ENCODE data around the gene STBD1. TPM values are rescaled to one million over a fixed set of nuclear protein-coding genes. Genes with fewer than 3 reads are reported as not detected.
A peak's percentile ranks its signal among the peaks of the same experiment; 100 is the strongest.

STBD1 gene
- total RNA-seq, 1 donor from 2014 or later, result 7.8 TPM

DNA sequence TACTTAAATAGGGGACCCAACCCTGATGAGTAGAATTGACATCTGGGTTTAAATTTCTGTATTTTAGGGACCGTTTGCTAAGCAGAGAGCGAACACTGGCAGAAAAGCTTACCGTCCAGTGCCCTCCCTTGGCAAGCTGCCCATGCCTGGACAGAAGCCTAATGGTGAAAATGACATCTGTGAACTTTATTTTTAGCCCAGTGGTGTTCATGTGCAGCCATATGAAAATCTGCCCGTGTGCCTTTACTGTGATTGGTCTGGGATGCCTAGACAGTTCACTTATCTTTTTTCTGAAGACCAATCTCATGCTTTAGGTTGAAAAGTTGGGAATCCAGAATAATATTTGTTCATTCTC, 1.1 kb downstream of the STBD1 start:
- TF ChIP-seq, protein P1, sequence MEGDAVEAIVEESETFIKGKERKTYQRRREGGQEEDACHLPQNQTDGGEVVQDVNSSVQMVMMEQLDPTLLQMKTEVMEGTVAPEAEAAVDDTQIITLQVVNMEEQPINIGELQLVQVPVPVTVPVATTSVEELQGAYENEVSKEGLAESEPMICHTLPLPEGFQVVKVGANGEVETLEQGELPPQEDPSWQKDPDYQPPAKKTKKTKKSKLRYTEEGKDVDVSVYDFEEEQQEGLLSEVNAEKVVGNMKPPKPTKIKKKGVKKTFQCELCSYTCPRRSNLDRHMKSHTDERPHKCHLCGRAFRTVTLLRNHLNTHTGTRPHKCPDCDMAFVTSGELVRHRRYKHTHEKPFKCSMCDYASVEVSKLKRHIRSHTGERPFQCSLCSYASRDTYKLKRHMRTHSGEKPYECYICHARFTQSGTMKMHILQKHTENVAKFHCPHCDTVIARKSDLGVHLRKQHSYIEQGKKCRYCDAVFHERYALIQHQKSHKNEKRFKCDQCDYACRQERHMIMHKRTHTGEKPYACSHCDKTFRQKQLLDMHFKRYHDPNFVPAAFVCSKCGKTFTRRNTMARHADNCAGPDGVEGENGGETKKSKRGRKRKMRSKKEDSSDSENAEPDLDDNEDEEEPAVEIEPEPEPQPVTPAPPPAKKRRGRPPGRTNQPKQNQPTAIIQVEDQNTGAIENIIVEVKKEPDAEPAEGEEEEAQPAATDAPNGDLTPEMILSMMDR (conservative IDR thresholded peaks at IDR 0.05; ENCODE audit: low read depth, low read length), result no peak
- H3K4me3 ChIP-seq (ENCODE audit: low read depth, low read length), result peak overlapping the region; percentile 89
- no peak for DNase-seq (ENCODE audit: low read depth)

DNA sequence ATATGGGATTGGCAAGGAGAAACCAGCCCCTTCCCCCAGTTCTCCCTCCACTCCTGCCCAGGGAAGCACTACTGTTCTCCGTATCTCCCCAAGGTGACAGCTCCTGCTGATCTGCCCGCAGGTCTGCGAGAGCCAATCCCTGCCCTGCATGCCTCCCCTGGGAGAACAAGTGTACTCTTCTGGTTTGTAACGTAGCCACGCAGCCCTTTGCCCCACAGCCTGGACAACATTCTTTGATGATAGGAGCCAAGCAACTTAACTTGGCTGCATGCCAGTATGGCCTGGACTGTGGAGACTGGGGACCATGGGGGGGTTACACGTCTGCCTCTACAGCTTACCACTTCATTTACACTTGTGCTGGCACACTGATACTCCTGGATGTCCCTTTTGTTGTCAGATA, 2.0 kb downstream of the STBD1 start:
- TF ChIP-seq, protein P1 (conservative IDR thresholded peaks at IDR 0.05; ENCODE audit: low read depth, low read length), result no peak
- DNase-seq (ENCODE audit: low read depth), result no peak
- H3K4me3 ChIP-seq (ENCODE audit: low read depth, low read length), result no peak overlapping the region

DNA sequence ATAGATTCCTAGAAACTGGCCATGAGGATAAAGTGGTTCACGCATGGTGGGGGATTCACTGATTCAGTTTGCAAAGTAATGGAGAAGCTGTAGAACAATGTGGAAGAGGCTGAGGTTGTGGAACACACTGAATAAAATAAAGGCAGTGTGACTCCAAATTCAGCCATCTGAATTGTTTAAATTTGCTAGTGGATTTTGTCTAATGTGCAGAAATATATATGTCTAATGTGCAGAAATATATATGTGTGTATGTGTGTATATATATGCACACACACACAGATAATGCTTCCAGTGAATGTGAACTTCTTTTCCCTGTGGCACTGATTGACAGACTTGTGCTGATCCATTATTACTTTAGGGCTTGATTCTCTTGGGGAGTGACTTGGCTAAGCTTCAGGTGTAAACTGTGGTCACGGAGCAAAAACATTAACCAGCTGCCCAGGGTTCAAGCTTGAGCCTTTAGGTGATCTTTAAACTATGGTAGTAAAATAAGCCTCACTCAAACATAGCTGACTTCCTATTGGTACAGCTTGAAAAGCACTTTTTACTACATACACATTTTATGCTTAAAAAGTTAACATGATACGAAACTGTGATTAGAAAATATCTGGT, 3.5 kb downstream of the STBD1 start:
- no peak for DNase-seq (ENCODE audit: low read depth)
- TF ChIP-seq, protein P1 (conservative IDR thresholded peaks at IDR 0.05; ENCODE audit: low read depth, low read length), result no peak
- H3K4me3 ChIP-seq (ENCODE audit: low read depth, low read length), result no peak overlapping the region

DNA sequence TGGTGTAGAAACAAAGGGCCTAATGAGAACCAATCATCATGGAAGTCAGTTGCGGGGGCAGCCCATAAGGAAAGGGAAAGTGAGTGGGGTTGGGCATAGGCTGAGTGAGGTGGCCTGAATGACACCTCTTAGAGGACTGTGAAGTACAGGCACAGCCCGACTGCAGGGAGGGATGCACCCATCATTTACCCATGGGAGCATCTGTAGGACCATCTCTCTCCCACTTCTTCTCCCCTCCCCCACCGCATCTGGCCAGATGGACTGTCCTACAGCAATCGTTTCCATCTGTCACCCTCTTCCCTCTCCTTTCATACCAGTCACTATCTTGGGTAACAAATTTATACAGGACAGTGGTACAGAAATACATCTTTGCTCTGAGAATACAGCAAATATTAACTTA, 4.2 kb downstream of the STBD1 start:
- H3K4me3 ChIP-seq (ENCODE audit: low read depth, low read length), result no peak overlapping the region
- no peak for DNase-seq (ENCODE audit: low read depth)
- TF ChIP-seq, protein P1 (conservative IDR thresholded peaks at IDR 0.05; ENCODE audit: low read depth, low read length), result no peak

DNA sequence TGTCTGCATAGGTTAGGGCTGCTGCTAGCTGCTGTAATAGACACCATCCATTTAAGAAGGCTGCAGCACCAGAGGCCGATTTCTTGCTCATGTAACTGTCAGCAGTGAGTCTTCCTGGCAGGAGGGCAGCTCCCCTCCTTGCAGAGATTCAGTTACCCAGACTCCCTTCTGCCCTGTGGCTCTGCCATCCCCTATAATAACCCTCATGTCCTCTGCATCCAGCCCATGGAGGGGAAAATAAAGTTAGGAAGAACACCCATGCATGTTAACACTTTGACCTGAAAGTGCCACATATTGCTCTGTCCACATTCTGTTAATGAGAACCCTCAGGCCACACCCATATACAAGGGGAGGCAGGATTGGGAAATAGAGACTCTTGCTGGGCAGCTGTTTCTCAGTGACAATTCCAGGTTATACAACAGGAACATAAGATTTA, 5.4 kb downstream of the STBD1 start:
- no peak for DNase-seq (ENCODE audit: low read depth)
- TF ChIP-seq, protein P1 (conservative IDR thresholded peaks at IDR 0.05; ENCODE audit: low read depth, low read length), result no peak
- no peak overlapping the region for H3K4me3 ChIP-seq (ENCODE audit: low read depth, low read length)

DNA sequence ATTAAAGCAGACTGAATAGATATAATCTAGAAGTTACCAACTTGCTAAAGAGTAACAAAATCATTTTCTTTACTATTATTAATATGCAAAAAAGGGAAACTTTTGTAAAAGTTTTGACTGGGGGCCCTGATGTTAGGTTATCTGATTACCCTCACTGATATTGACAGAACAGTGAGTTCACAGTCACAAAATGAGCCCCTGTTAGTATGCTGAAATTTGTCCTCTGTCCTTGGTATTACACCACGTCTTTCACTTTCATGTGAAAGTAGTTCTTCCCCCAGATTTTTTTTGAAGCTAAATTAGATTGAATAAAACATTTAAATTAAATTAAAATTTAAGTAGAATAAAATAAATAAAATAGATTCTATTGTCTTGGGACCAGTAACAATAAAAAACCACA, 5.9 kb downstream of the STBD1 start:
- TF ChIP-seq, protein P1 (conservative IDR thresholded peaks at IDR 0.05; ENCODE audit: low read depth, low read length), result no peak
- DNase-seq (ENCODE audit: low read depth), result no peak
- H3K4me3 ChIP-seq (ENCODE audit: low read depth, low read length), result no peak overlapping the region

DNA sequence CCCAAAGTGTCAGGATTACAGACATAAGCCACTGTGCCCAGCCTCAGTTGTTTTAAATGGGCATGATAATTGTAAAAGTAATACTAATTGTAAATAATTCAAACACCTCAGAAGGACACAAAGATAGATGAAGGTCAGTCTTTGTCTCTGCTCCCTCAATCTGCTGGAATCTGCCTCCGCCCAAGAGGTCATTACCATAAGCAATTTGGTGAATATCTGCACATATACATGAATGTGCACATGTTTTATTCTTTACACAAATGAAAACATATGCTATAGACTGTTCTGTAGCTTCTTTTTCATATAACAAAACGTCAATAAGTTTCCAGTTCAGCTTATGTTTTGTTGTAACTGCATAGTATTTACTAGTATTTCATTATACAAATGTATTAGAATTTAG, 7.0 kb downstream of the STBD1 start:
- no peak overlapping the region for H3K4me3 ChIP-seq (ENCODE audit: low read depth, low read length)
- TF ChIP-seq, protein P1 (conservative IDR thresholded peaks at IDR 0.05; ENCODE audit: low read depth, low read length), result no peak
- no peak for DNase-seq (ENCODE audit: low read depth)

Data from epithelial cell of proximal tubule (primary cell).